ENCODE measurements around the gene CNTF. TPM values are rescaled to one million over a fixed set of nuclear protein-coding genes. Genes with fewer than 3 reads are reported as not detected.

CNTF gene
- total RNA-seq, 1 experiment from 2014 or later = 1.6 TPM

DNA sequence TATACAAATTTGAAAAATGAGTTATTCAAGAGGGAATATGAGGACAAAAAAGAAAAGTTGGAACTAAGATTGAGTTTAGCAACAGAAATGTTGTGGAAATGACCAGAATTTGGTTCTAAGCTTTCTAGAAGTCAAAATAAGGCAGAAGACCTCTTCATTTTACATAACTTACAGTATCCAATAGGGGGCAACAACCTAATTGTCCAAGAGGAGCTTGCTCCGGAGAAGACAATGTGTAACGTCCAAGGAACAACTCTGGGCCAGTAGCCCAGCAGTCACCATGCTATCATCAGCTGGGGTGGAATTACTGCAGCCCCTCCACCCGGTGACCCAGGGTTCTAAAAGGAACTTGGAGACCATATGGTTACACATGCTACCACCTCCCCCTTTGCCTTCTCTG is 14.1 kb downstream of the CNTF start:
- H3F3A ChIP-seq (ENCODE audit: low read length, unreplicated experiment) = no peaks in the 10 kb centered on the region

DNA sequence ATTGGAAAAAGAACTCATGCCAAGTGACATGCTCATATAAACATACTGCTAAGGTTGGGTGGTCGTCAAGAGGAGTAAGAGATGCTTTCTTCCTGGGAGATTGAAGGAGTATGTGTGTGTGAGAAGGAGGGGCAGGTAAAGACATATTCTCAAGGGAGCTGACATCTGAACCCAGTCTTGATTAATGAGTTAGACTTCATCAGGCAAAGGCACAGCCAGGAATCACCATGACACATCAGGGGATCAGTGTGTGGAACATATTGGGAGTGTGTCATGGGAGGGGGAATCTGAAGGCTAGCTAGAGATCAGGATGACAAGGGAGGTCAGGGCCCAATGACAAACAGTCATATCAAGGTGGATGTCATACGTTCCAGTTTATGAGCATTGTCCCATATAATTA is 14.9 kb downstream of the CNTF start:
- H3F3A ChIP-seq (ENCODE audit: low read length, unreplicated experiment) = no peaks in the 10 kb centered on the region
- intact Hi-C loops (cut with micrococcal nuclease) = no loop called here
- H3K79me2 ChIP-seq (ENCODE audit: low read length) = no peaks in the 10 kb centered on the region
- ChIA-PET POLR2A (ENCODE audit: unreplicated experiment) (no interaction called here), CTCF (no interaction called here)
- no peak overlapping the region for H2AFZ ChIP-seq (ENCODE audit: low read length)
- no peak overlapping the region for H3K27ac ChIP-seq (ENCODE audit: low read length)
- H3K27me3 ChIP-seq (ENCODE audit: low read length) = no peaks in the 10 kb centered on the region
- DNase-seq (no peak), ATAC-seq (no peak)
- H3K4me1 ChIP-seq (ENCODE audit: insufficient read depth, low read length) = no peaks in the 10 kb centered on the region
- no peaks in the 10 kb centered on the region for H3K9me3 ChIP-seq (ENCODE audit: low read length)
- no peaks in the 10 kb centered on the region for H4K20me1 ChIP-seq (ENCODE audit: low read length)
- H3K4me2 ChIP-seq (ENCODE audit: low read length) = no peak overlapping the region
- H3K9me2 ChIP-seq (replicated peaks; ENCODE audit: low read length) = no peaks in the 10 kb centered on the region
- H3K36me3 ChIP-seq (ENCODE audit: low read depth, low read length) = no peaks in the 10 kb centered on the region
- TF ChIP-seq, protein P1, sequence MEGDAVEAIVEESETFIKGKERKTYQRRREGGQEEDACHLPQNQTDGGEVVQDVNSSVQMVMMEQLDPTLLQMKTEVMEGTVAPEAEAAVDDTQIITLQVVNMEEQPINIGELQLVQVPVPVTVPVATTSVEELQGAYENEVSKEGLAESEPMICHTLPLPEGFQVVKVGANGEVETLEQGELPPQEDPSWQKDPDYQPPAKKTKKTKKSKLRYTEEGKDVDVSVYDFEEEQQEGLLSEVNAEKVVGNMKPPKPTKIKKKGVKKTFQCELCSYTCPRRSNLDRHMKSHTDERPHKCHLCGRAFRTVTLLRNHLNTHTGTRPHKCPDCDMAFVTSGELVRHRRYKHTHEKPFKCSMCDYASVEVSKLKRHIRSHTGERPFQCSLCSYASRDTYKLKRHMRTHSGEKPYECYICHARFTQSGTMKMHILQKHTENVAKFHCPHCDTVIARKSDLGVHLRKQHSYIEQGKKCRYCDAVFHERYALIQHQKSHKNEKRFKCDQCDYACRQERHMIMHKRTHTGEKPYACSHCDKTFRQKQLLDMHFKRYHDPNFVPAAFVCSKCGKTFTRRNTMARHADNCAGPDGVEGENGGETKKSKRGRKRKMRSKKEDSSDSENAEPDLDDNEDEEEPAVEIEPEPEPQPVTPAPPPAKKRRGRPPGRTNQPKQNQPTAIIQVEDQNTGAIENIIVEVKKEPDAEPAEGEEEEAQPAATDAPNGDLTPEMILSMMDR (conservative IDR thresholded peaks at IDR 0.05; ENCODE audit: low read depth, low read length) = no peak
- TF ChIP-seq EZH2phosphoT487 (IDR thresholded peaks at IDR 0.05; ENCODE audit: borderline replicate concordance, low read length) = no peak
- TF ChIP-seq EZH2 (IDR thresholded peaks at IDR 0.05; ENCODE audit: low read length, unreplicated experiment) = no peak
- no peak overlapping the region for H3K9ac ChIP-seq (ENCODE audit: low read length)
- no TSS peak for BruUV-seq (replicated peaks)
- no peak overlapping the region for H3K4me3 ChIP-seq (ENCODE audit: low read length)

More for the DNA sequence above, 14.1 kb downstream of the CNTF start:
- Histone ChIP-seq H3K27ac (ENCODE audit: low read length) (no peak overlapping the region), H3K9ac (ENCODE audit: low read length) (no peak overlapping the region), H3K9me3 (ENCODE audit: low read length) (no peaks in the 10 kb centered on the region), H3K79me2 (ENCODE audit: low read length) (no peaks in the 10 kb centered on the region), H4K20me1 (ENCODE audit: low read length) (no peaks in the 10 kb centered on the region), H3K4me1 (ENCODE audit: insufficient read depth, low read length) (no peaks in the 10 kb centered on the region), H3K4me3 (ENCODE audit: low read length) (no peak overlapping the region), H3K4me2 (ENCODE audit: low read length) (no peak overlapping the region), H3K27me3 (ENCODE audit: low read length) (no peaks in the 10 kb centered on the region), H2AFZ (ENCODE audit: low read length) (no peak overlapping the region), H3K9me2 (replicated peaks; ENCODE audit: low read length) (no peaks in the 10 kb centered on the region), H3K36me3 (ENCODE audit: low read depth, low read length) (no peaks in the 10 kb centered on the region)
- CTCF ChIA-PET = no interaction called here
- intact Hi-C loops (cut with micrococcal nuclease) = no loop called here
- DNase-seq (no peak), ATAC-seq (no peak)
- POLR2A ChIA-PET (ENCODE audit: unreplicated experiment) = no interaction called here
- BruUV-seq (replicated peaks) = no TSS peak
- TF ChIP-seq, protein P1 (conservative IDR thresholded peaks at IDR 0.05; ENCODE audit: low read depth, low read length) = peak; percentile 34; the same call in 1 of the 2 replicates
- TF ChIP-seq EZH2phosphoT487 (IDR thresholded peaks at IDR 0.05; ENCODE audit: borderline replicate concordance, low read length) = no peak

DNA sequence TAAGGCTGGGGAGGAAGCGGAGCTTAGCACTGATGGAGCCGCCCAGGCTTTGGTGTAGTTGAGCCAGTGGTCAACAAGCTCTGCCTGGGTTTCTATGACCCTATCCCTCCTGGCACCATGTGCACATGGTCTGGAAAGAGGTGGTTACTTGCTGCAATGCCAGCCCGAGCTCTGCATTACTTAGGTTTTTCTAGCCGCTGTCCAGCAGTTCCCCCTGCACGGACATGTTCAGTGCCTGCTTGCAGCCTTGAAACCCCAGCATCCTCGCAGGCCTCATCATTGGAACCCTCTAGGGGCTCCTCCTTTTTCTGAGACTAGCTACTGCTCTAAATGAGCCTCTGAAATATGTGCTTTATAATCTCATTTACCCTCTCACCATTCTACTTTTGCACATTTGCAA is 16.6 kb downstream of the CNTF start:
- H3K79me2 ChIP-seq (ENCODE audit: low read length) = no peaks in the 10 kb centered on the region
- H3F3A ChIP-seq (ENCODE audit: low read length, unreplicated experiment) = no peaks in the 10 kb centered on the region
- H3K27ac ChIP-seq (ENCODE audit: low read length) = no peak overlapping the region
- H2AFZ ChIP-seq (ENCODE audit: low read length) = no peak overlapping the region
- H3K9me3 ChIP-seq (ENCODE audit: low read length) = no peaks in the 10 kb centered on the region
- ATAC-seq = no peak
- BruUV-seq (replicated peaks) = no TSS peak
- intact Hi-C loops (cut with micrococcal nuclease) = no loop called here
- H3K36me3 ChIP-seq (ENCODE audit: low read depth, low read length) = no peaks in the 10 kb centered on the region
- no peaks in the 10 kb centered on the region for H3K9me2 ChIP-seq (replicated peaks; ENCODE audit: low read length)
- no peaks in the 10 kb centered on the region for H4K20me1 ChIP-seq (ENCODE audit: low read length)
- no peak for DNase-seq
- POLR2A ChIA-PET (ENCODE audit: unreplicated experiment) = no interaction called here
- no peaks in the 10 kb centered on the region; the same call in 1 of the 2 replicates for H3K27me3 ChIP-seq (ENCODE audit: low read length)
- no peak overlapping the region for H3K9ac ChIP-seq (ENCODE audit: low read length)
- H3K4me1 ChIP-seq (ENCODE audit: insufficient read depth, low read length) = no peaks in the 10 kb centered on the region
- CTCF ChIA-PET = no interaction called here
- H3K4me2 ChIP-seq (ENCODE audit: low read length) = no peak overlapping the region
- H3K4me3 ChIP-seq (ENCODE audit: low read length) = no peak overlapping the region
- TF ChIP-seq, protein P1 (conservative IDR thresholded peaks at IDR 0.05; ENCODE audit: low read depth, low read length) = no peak
- TF ChIP-seq EZH2 (IDR thresholded peaks at IDR 0.05; ENCODE audit: low read length, unreplicated experiment) (no peak), EZH2phosphoT487 (IDR thresholded peaks at IDR 0.05; ENCODE audit: borderline replicate concordance, low read length) (no peak)
